ENCODE measurements around the gene MAP4K2. TPM values are rescaled to one million over a fixed set of nuclear protein-coding genes. Genes with fewer than 3 reads are reported as not detected.

The MAP4K2 gene
- total and polyA plus RNA-seq, 9 of the 15 experiments (the other 6 are each of a cell fraction or from before 2014, with no cell fraction given) = 0.13 to 14.5 (median 7.3) TPM

GRCh38 chr11:64810271-64810890 lies 7.4 kb upstream of the MAP4K2 start, which contains the start of gene MEN1 (continued):
- TF ChIP-seq ZBTB40 (IDR thresholded peaks at IDR 0.05) = peak; percentile 82
- TF ChIP-seq ZBTB40 (CRISPR knock-in tag; IDR thresholded peaks at IDR 0.05) = no peak
- no peak for TF ChIP-seq ARID3A (IDR thresholded peaks at IDR 0.05; ENCODE audit: borderline replicate concordance, low read depth, low read length)
- peak; percentile 13; the same call in 1 of the 2 replicates for TF ChIP-seq DMBX1 (CRISPR knock-in tag; IDR thresholded peaks at IDR 0.05; ENCODE audit: borderline replicate concordance)
- TF ChIP-seq ZNF449 (CRISPR knock-in tag; IDR thresholded peaks at IDR 0.05) = no peak
- peak in 1 of 2 experiments; percentile 44; a peak in 1 of 4 replicates for TF ChIP-seq SRF (CRISPR knock-in tag; IDR thresholded peaks at IDR 0.05)
- no peak for TF ChIP-seq NR0B1 (IDR thresholded peaks at IDR 0.05; ENCODE audit: partially characterized antibody)
- TF ChIP-seq E2F4 (CRISPR knock-in tag; IDR thresholded peaks at IDR 0.05; ENCODE audit: low read depth) = no peak
- TF ChIP-seq KDM5B (IDR thresholded peaks at IDR 0.05; ENCODE audit: insufficient replicate concordance, low read depth, low read length) = peak; percentile 59
- TF ChIP-seq SIN3B (IDR thresholded peaks at IDR 0.05; ENCODE audit: low read depth) = peak; percentile 54; the same call in 1 of the 2 replicates
- TF ChIP-seq SRSF9 (IDR thresholded peaks at IDR 0.05; ENCODE audit: borderline replicate concordance, low read depth, low read length) = no peak

Measured in K562 (cell line).